ENCODE data around the gene INHBB. TPM values are rescaled to one million over a fixed set of nuclear protein-coding genes. Genes with fewer than 3 reads are reported as not detected.

Gene INHBB
- polyA plus RNA-seq, 2 of the 4 experiments (the other 2 are of a cell fraction) = 7.2 to 25.3 TPM

DNA sequence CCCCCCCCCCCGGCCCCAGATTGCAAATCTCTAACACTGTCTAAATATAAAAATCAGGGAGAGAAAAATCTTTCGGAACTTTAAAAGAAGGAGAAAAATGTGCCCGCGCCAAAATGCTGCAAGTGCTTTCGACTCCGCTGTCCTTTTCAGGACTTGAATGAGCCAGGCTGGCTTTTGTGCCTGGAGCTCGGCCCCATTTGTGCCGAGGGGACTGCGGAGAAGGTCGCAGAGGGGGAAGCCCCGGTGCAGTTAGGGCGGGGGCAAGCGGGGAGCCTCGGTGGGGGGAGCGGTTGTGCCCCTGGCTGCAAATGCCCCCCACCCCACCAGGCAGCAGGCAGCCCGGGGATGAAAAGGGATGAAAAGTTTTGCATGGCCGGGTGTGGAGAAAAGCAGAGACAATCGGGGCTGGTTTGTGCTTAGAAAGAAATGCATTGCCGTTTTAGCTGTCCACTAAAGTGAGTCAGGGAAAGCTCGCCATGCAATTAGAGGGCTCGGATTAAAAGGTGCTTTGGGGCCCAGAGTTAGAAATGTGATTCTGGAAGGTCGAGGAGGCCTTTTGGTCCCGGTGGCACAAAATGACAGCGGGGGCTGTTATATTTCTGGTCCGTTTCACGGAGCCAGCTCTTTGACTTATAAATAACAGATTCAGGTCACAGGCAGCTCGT, 1.6 kb downstream of the INHBB start:
- Histone ChIP-seq H3K27ac (peak overlapping the region; percentile 83 to 93), H3K4me2 (peak overlapping the region; percentile 94), H3K4me3 (peak overlapping the region; percentile 85), H3K4me1 (peaks cover 36% of the 10 kb centered on the region), H3K9me3 (no peaks in the 10 kb centered on the region)
- DNase-seq (ENCODE audit: low read depth in 1 of 2, low spot score in 1 of 2) = no peak
- POLR2A ChIA-PET = interaction anchor here (1.6 kb wide), 1 partner anchor 728 kb away, joined by 4 read pairs; no protein-coding TSS in a partner anchor
- CTCF ChIA-PET = interaction anchor here (0.7 to 2.0 kb wide), 9 partner anchors 8 to 733 kb away, joined by 3 to 9 read pairs (median 4); no protein-coding TSS in a partner anchor
- FAIRE-seq = no peak
- TF ChIP-seq PHF8 (IDR thresholded peaks at IDR 0.05; ENCODE audit: borderline replicate concordance, low read depth) (no peak), REST (IDR thresholded peaks at IDR 0.05) (peak; percentile 39; the same call in 1 of the 2 replicates), ESRRA (IDR thresholded peaks at IDR 0.05; ENCODE audit: borderline replicate concordance, low read length) (no peak), HES2 (IDR thresholded peaks at IDR 0.05) (no peak), NR3C1 (IDR thresholded peaks at IDR 0.05) (no peak), FOSL2 (IDR thresholded peaks at IDR 0.05) (no peak), FOSL2 (CRISPR knock-in tag; IDR thresholded peaks at IDR 0.05) (no peak), CEBPB (IDR thresholded peaks at IDR 0.05) (no peak), ZC3H11A (IDR thresholded peaks at IDR 0.05) (no peak)
- 9% methylated on average over 23 of the region's 27 CpGs for WGBS (ENCODE audit: missing lambda C conversion rate)
- no peak for ATAC-seq

GRCh38 chr2:120348134-120348736, 2.3 kb downstream of the INHBB start:
- 8% methylated on average over 7 of the region's 7 CpGs for WGBS (ENCODE audit: missing lambda C conversion rate)
- Histone ChIP-seq H3K4me1 (peaks cover 38% of the 10 kb centered on the region), H3K9me3 (no peaks in the 10 kb centered on the region), H3K4me2 (peak overlapping the region; percentile 94), H3K27ac (peak overlapping the region; percentile 83 to 93), H3K4me3 (peak overlapping the region; percentile 85)
- POLR2A ChIA-PET = interaction anchor here (0.7 to 1.6 kb wide), 2 partner anchors 98 to 727 kb away, joined by 3 to 4 read pairs; no protein-coding TSS in a partner anchor
- FAIRE-seq (no peak), ATAC-seq (peak in 1 of 2 experiments; percentile 22; a peak in 2 of 6 replicates), DNase-seq (ENCODE audit: low read depth in 1 of 2, low spot score in 1 of 2) (peak in 1 of 2 experiments; percentile 74)
- CTCF ChIA-PET = interaction anchor here (0.6 to 2.0 kb wide), 9 partner anchors 11 to 732 kb away, joined by 3 to 9 read pairs (median 3); no protein-coding TSS in a partner anchor
- TF ChIP-seq RAD21 (conservative IDR thresholded peaks at IDR 0.05 in 1 of 2, IDR thresholded peaks at IDR 0.05 in 1 of 2) = 0 out of 5 replicates have a peak, but pooled peaks of 1 of the 2 experiments have one; percentile 14
- TF ChIP-seq CTCF (IDR thresholded peaks at IDR 0.05) = no peak
- TF ChIP-seq SMC3 (IDR thresholded peaks at IDR 0.05) = 0 out of 3 replicates have a peak, but pooled peaks have one; percentile 20
- TF ChIP-seq CEBPB (IDR thresholded peaks at IDR 0.05) = peak; percentile 59 to 74; a peak in 3 of 4 replicates
